GM20000 (cell line): ENCODE data around the gene ATOSA.

Source experiments
- DNase-seq: peaks from one replicate; pipeline ENCODE4 v3.0.0; 2012; ENCODE audit warnings: low spot score
- CTCF ChIP-seq: IDR thresholded peaks from 2 replicates; pipeline ENCODE4 v1.5.1; 2012; ENCODE audit warnings: mild to moderate bottlenecking, control low read depth; ENCODE audit errors: extremely low read depth, missing control alignments

ATOSA gene

DNA sequence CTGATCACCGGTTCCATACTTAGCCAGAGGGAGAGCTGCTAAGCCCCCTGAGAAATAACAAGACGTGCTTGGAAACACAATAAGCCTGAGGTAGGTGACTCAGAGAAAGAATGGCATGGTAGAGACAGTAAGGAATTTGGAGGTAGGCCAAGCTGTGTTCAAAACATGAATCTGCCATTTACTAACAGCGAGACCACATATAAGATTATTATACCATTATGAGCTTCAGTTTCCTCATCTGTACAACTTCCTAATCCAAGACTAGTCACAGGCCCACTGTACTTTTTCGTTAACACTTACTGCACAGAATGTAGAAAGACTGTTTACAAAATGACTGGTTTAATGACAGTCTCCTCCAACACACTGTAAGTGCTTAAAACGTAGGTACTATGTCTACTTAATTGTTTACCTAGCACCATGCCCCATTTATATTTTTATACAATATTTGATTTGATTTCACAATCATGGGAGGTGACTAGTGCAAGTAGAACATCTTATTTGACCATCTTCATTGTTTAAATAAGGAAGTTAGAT, 25.7 kb downstream of the ATOSA start:
- DNase-seq: no peak
- no peak for TF ChIP-seq CTCF

DNA sequence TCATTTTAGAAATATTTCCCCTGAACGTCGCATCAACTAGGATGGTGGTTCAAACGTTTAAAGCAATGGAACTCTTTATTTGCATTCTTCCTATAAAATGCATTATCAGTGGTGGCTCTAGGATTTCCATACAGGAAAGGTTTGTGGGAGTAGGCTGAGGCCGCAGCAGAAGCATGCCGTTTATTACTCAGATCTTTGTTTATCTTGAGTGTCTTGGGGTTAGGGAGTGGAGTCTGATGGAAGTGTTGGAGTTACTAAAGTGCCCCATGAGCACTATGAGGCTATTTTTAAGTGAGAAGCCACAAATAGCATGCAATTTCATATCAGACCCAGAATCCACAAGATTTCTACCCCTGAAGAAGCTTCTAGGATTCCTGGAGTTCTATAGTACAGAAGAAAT, 26.2 kb downstream of the ATOSA start:
- no peak for TF ChIP-seq CTCF

DNA sequence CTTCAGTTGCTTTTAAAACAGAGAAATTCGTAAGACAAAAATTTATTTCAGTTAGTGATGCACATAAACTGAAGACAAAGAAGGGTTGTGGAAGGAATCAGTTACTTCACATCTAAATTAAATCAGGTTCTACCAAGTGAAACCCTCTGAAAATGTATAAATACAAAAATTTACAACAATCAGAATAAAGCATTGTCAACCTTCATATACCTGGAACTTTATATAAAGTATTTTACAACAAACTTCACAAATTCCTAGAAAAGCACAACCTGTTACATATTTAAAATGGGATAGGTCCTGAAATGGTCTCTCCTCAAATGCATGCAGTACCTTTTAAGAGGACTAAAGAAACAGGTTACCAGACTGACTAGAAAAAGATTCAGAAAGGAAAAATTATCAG, 26.9 kb downstream of the ATOSA start:
- DNase-seq: no peak
- TF ChIP-seq CTCF: no peak

More for the DNA sequence above, 26.2 kb downstream of the ATOSA start:
- no peak for DNase-seq

GRCh38 chr15:52651868-52652267, 27.3 kb downstream of the ATOSA start:
- DNase-seq: peak; percentile 55
- TF ChIP-seq CTCF: no peak

GRCh38 chr15:52651114-52651513, 28.1 kb downstream of the ATOSA start:
- no peak for DNase-seq
- no peak for TF ChIP-seq CTCF

DNA sequence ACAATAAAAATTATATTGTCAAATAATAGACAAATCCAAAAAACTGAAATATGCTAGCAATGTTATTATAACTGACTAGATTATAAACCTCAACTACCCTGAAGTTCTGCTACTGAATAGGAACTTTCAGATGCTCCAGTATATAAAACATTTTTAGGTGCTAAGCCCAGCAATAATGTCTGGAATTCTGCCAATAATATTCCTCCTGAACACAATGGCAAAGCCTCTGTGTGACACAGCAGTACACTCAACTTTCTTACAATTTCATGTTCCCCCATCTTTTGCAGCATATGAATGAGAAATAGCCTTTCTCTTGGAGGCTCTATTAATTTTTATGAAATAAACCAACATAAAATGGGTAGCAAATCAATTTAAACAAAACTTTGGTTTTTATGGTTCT, 29.5 kb downstream of the ATOSA start:
- DNase-seq: no peak
- no peak for TF ChIP-seq CTCF

GRCh38 chr15:52645916-52646315, 33.3 kb downstream of the ATOSA start:
- no peak for DNase-seq
- no peak for TF ChIP-seq CTCF
